Measurements from ENCODE around the gene KIN. TPM values are rescaled to one million over a fixed set of nuclear protein-coding genes. Genes with fewer than 3 reads are reported as not detected.

Gene KIN
- total and polyA plus RNA-seq, 8 donors, result 4.1 to 51.9 (median 10.5) TPM

GRCh38 chr10:7701158-7701742 is 86.5 kb downstream of the KIN start:
- intact Hi-C loops (cut with DNase I; ENCODE audit: low total_unique reads), result no loop called here
- Histone ChIP-seq H3K4me1 (peaks cover 0 to 16% (median 3%) of the 10 kb centered on the region in 4 donors), H3K9me3 (no peaks in the 10 kb centered on the region), H3K27ac (no peak overlapping the region), H3K4me3 (no peak overlapping the region), H3K36me3 (no peaks in the 10 kb centered on the region), H3K27me3 (peaks cover 0 to 55% (median 13%) of the 10 kb centered on the region in 3 donors)
- 70 to 90% (median 90%) methylated on average over 8 of the region's 8 CpGs for WGBS, 5 donors
- DNase-seq, result no peak
- TF ChIP-seq EP300 (IDR thresholded peaks at IDR 0.05), result no peak
- TF ChIP-seq POLR2A (IDR thresholded peaks at IDR 0.05), result no peak
- TF ChIP-seq, protein P1, sequence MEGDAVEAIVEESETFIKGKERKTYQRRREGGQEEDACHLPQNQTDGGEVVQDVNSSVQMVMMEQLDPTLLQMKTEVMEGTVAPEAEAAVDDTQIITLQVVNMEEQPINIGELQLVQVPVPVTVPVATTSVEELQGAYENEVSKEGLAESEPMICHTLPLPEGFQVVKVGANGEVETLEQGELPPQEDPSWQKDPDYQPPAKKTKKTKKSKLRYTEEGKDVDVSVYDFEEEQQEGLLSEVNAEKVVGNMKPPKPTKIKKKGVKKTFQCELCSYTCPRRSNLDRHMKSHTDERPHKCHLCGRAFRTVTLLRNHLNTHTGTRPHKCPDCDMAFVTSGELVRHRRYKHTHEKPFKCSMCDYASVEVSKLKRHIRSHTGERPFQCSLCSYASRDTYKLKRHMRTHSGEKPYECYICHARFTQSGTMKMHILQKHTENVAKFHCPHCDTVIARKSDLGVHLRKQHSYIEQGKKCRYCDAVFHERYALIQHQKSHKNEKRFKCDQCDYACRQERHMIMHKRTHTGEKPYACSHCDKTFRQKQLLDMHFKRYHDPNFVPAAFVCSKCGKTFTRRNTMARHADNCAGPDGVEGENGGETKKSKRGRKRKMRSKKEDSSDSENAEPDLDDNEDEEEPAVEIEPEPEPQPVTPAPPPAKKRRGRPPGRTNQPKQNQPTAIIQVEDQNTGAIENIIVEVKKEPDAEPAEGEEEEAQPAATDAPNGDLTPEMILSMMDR (IDR thresholded peaks at IDR 0.05), result no peak

Other genes with a start within 250 kb of the KIN start
- gene ITIH5, start 121.0 kb downstream of the KIN start, total RNA-seq, result 10 to 100 TPM; 10.4 to 28.6 (median 24.4) TPM
- 1 to 10 TPM; 4.0 to 6.4 (median 4.1) TPM for gene ITIH5, start 121.0 kb downstream of the KIN start, polyA plus RNA-seq
- 1 to 10 TPM in 1 of 5 donors, not detected in 4; 3.3 TPM for gene ITIH2, start 84.7 kb downstream of the KIN start, total RNA-seq
- under 1 TPM in 1 of 3 donors, not detected in 2; 0.05 TPM for gene ITIH2, start 84.7 kb downstream of the KIN start, polyA plus RNA-seq
- 100 to 1,000 TPM in 4 of 5 donors, 10 to 100 TPM in 1; 93.6 to 518 (median 250) TPM for gene ATP5F1C, start 184 bp upstream of the KIN start, total RNA-seq
- 100 to 1,000 TPM; 400 to 648 (median 424) TPM for gene ATP5F1C, start 184 bp upstream of the KIN start, polyA plus RNA-seq
- gene TAF3, start 30.5 kb upstream of the KIN start, total RNA-seq, result 10 to 100 TPM in 2 of 5 donors, 1 to 10 TPM in 3; 3.7 to 13.4 (median 6.5) TPM
- 10 to 100 TPM in 1 of 3 donors, 1 to 10 TPM in 2; 2.3 to 11.3 (median 4.4) TPM for gene TAF3, start 30.5 kb upstream of the KIN start, polyA plus RNA-seq